Skeletal muscle satellite cell (primary cell): Measurements from ENCODE around the gene GSTCD.
"Not testable (repeated sequence)": the region's sequence is repeated elsewhere in the genome, so short reads cannot be mapped to it uniquely, and the experiment has no call there.

Source experiments
- H3K27me3 ChIP-seq: 2 replicates; pipeline ENCODE4 v1.7.0; 2013; ENCODE audit warnings: low read length; ENCODE audit not compliant: control insufficient read depth, insufficient read depth
- H3K36me3 ChIP-seq: 2 replicates; pipeline ENCODE4 v1.7.0; 2013; ENCODE audit warnings: mild to moderate bottlenecking, control low read depth, low read length; ENCODE audit not compliant: insufficient read depth
- H3K4me1 ChIP-seq: 2 replicates; pipeline ENCODE4 v1.7.0; 2013; ENCODE audit warnings: low read length; ENCODE audit not compliant: control insufficient read depth, insufficient read depth
- H3K4me2 ChIP-seq: 2 replicates; pipeline ENCODE4 v1.7.0; 2013; ENCODE audit warnings: mild to moderate bottlenecking, low read length
- H3K4me3 ChIP-seq: 2 replicates; pipeline ENCODE4 v1.7.0; 2013; ENCODE audit warnings: low read length
- H3K9ac ChIP-seq: 2 replicates; pipeline ENCODE4 v1.7.0; 2013; ENCODE audit warnings: mild to moderate bottlenecking, low read depth, low read length, moderate library complexity
- H3K9me3 ChIP-seq: replicated peaks from 2 replicates; pipeline ENCODE4 v1.7.0; 2013; ENCODE audit warnings: mild to moderate bottlenecking, control low read depth, low read length

GSTCD gene

GRCh38 chr4:105851196-105851595 lies 142.6 kb downstream of the GSTCD start:
- H3K4me1 ChIP-seq, result no peaks in the 10 kb centered on the region
- H3K9ac ChIP-seq, result no peak overlapping the region
- no peak overlapping the region for H3K4me2 ChIP-seq
- no peaks in the 10 kb centered on the region for H3K9me3 ChIP-seq
- H3K27me3 ChIP-seq, result no peaks in the 10 kb centered on the region
- no peaks in the 10 kb centered on the region for H3K36me3 ChIP-seq
- H3K4me3 ChIP-seq, result no peak overlapping the region

GRCh38 chr4:105852230-105852629 lies 143.6 kb downstream of the GSTCD start:
- not testable (repeated sequence) for H3K4me1 ChIP-seq, H3K9me3 ChIP-seq, H3K9ac ChIP-seq, H3K4me2 ChIP-seq, H3K4me3 ChIP-seq, H3K27me3 ChIP-seq, H3K36me3 ChIP-seq

- no peak overlapping the region for H3K4me3 ChIP-seq
- peaks cover 14% of the 10 kb centered on the region for H3K4me1 ChIP-seq
- no peaks in the 10 kb centered on the region for H3K9me3 ChIP-seq
- no peak overlapping the region for H3K9ac ChIP-seq
- H3K27me3 ChIP-seq, result no peaks in the 10 kb centered on the region
- no peaks in the 10 kb centered on the region for H3K36me3 ChIP-seq
- no peak overlapping the region for H3K4me2 ChIP-seq
These were observed 150.0 kb downstream of the GSTCD start for GRCh38 chr4:105858466-105859040.

GRCh38 chr4:105859233-105859632 lies 150.6 kb downstream of the GSTCD start:
- Histone ChIP-seq H3K4me2 (peak overlapping the region; percentile 2), H3K4me1 (peaks cover 14% of the 10 kb centered on the region)

GRCh38 chr4:105870963-105871362 lies 162.4 kb downstream of the GSTCD start:
- no peak overlapping the region for H3K9ac ChIP-seq
- H3K4me1 ChIP-seq, result no peaks in the 10 kb centered on the region
- H3K36me3 ChIP-seq, result no peaks in the 10 kb centered on the region
- no peak overlapping the region for H3K4me3 ChIP-seq
- no peak overlapping the region for H3K4me2 ChIP-seq
- H3K27me3 ChIP-seq, result no peaks in the 10 kb centered on the region
- no peaks in the 10 kb centered on the region for H3K9me3 ChIP-seq

More at GRCh38 chr4:105859233-105859632, 150.6 kb downstream of the GSTCD start:
- Histone ChIP-seq H3K4me3 (no peak overlapping the region), H3K9me3 (no peaks in the 10 kb centered on the region), H3K9ac (no peak overlapping the region), H3K36me3 (no peaks in the 10 kb centered on the region), H3K27me3 (no peaks in the 10 kb centered on the region)

GRCh38 chr4:105871997-105872396 lies 163.4 kb downstream of the GSTCD start:
- no peaks in the 10 kb centered on the region for H3K36me3 ChIP-seq
- H3K4me3 ChIP-seq, result no peak overlapping the region
- no peaks in the 10 kb centered on the region for H3K9me3 ChIP-seq
- no peak overlapping the region for H3K9ac ChIP-seq
- H3K4me1 ChIP-seq, result no peaks in the 10 kb centered on the region
- no peak overlapping the region for H3K4me2 ChIP-seq
- H3K27me3 ChIP-seq, result no peaks in the 10 kb centered on the region

GRCh38 chr4:105875233-105875632 lies 166.6 kb downstream of the GSTCD start:
- no peaks in the 10 kb centered on the region for H3K9me3 ChIP-seq
- H3K4me2 ChIP-seq, result no peak overlapping the region
- no peak overlapping the region for H3K4me3 ChIP-seq
- H3K36me3 ChIP-seq, result no peaks in the 10 kb centered on the region
- no peaks in the 10 kb centered on the region for H3K27me3 ChIP-seq
- H3K4me1 ChIP-seq, result no peaks in the 10 kb centered on the region
- H3K9ac ChIP-seq, result no peak overlapping the region

GRCh38 chr4:105878668-105879067 lies 170.1 kb downstream of the GSTCD start:
- Histone ChIP-seq H3K36me3 (no peaks in the 10 kb centered on the region), H3K4me1 (no peaks in the 10 kb centered on the region), H3K4me2 (no peak overlapping the region), H3K9ac (no peak overlapping the region), H3K9me3 (no peaks in the 10 kb centered on the region), H3K4me3 (no peak overlapping the region), H3K27me3 (no peaks in the 10 kb centered on the region)

- Histone ChIP-seq H3K9me3 (no peaks in the 10 kb centered on the region), H3K27me3 (peaks cover 23% of the 10 kb centered on the region), H3K9ac (no peak overlapping the region), H3K4me3 (no peak overlapping the region), H3K4me2 (no peak overlapping the region), H3K4me1 (no peaks in the 10 kb centered on the region), H3K36me3 (no peaks in the 10 kb centered on the region)
These were observed 178.9 kb downstream of the GSTCD start for GRCh38 chr4:105887508-105887907.

- peaks cover 94% of the 10 kb centered on the region for H3K27me3 ChIP-seq
- H3K9ac ChIP-seq, result no peak within 1 kb of the TSS
- no peaks in the 10 kb centered on the region for H3K9me3 ChIP-seq
- H3K4me1 ChIP-seq, result peaks cover 15% of the 10 kb centered on the region
- H3K4me2 ChIP-seq, result peak within 1 kb of the TSS; percentile 83
- H3K36me3 ChIP-seq, result no peaks in the 10 kb centered on the region
- H3K4me3 ChIP-seq, result peak within 1 kb of the TSS; percentile 61
These were observed 186.3 kb downstream of the GSTCD start, which contains the start of gene NPNT for GRCh38 chr4:105894660-105895582. TSS of gene NPNT (plus strand) at chr4:105895471. CDS start at chr4:105895653, 182 bp downstream.

GRCh38 chr4:105895583-105896460 lies 187.2 kb downstream of the GSTCD start:
- H3K4me3 ChIP-seq, result peak overlapping the region; percentile 61

More at GRCh38 chr4:105895583-105896460, 187.2 kb downstream of the GSTCD start:
- Histone ChIP-seq H3K4me2 (peak overlapping the region; percentile 83), H3K27me3 (peaks cover 95% of the 10 kb centered on the region), H3K4me1 (peaks cover 15% of the 10 kb centered on the region), H3K36me3 (no peaks in the 10 kb centered on the region), H3K9ac (no peak overlapping the region), H3K9me3 (no peaks in the 10 kb centered on the region)
